Glutamatergic neuron (in vitro differentiated cells): ENCODE measurements around the gene BCKDHA. TPM values are rescaled to one million over a fixed set of nuclear protein-coding genes. Genes with fewer than 3 reads are reported as not detected.

Experiments used
- DNase-seq: peaks from one replicate; pipeline ENCODE4 v3.0.0; 2022
- H3K27ac Mint-ChIP-seq: one replicate; pipeline ENCODE4 v1.8.0; 2020; ENCODE audit warnings: mild to moderate bottlenecking, mixed read lengths, inconsistent platforms; ENCODE audit not compliant: unreplicated experiment
- H3K27me3 Mint-ChIP-seq: one replicate; pipeline ENCODE4 v1.8.0; 2020; ENCODE audit warnings: mild to moderate bottlenecking, moderate library complexity, mixed read lengths, inconsistent platforms; ENCODE audit not compliant: unreplicated experiment
- H3K36me3 Mint-ChIP-seq: one replicate; pipeline ENCODE4 v1.8.0; 2020; ENCODE audit warnings: mild to moderate bottlenecking, mixed read lengths, inconsistent platforms; ENCODE audit not compliant: unreplicated experiment
- H3K4me1 Mint-ChIP-seq: one replicate; pipeline ENCODE4 v1.8.0; 2020; ENCODE audit warnings: mild to moderate bottlenecking, low read depth, mixed read lengths, inconsistent platforms; ENCODE audit not compliant: unreplicated experiment
- H3K4me3 Mint-ChIP-seq: one replicate; pipeline ENCODE4 v1.8.0; 2020; ENCODE audit warnings: mild to moderate bottlenecking, mixed read lengths, inconsistent platforms; ENCODE audit not compliant: unreplicated experiment
- H3K9me3 Mint-ChIP-seq: one replicate; pipeline ENCODE4 v1.8.0; 2020; ENCODE audit warnings: mild to moderate bottlenecking, moderate library complexity, mixed read lengths, inconsistent platforms; ENCODE audit not compliant: unreplicated experiment
- CTCF ChIP-seq: fragments of 200-600 bp; sonication (generic); IDR thresholded peaks from one replicate; pipeline ENCODE4 v1.5.0; 2021; ENCODE audit not compliant: partially characterized antibody, unreplicated experiment
- total RNA-seq: library from RNA; stranded (reverse); fragmentation: NEBNext Ultra II Directional; extraction: Animal tissue kit (Norgen Biotek cat#: 25700); gene quantifications from one replicate; pipeline ENCODE4 v1.2.1, GENCODE V29; 2021; ENCODE audit not compliant: unreplicated experiment

The BCKDHA gene
- total RNA-seq, 1 donor from 2014 or later, result 11.0 TPM

- H3K36me3 Mint-ChIP-seq, result peaks cover 5% of the 10 kb centered on the region
- H3K4me3 Mint-ChIP-seq, result peak overlapping the region; percentile 99
- DNase-seq, result peak; percentile 66
- H3K27me3 Mint-ChIP-seq, result peaks cover 20% of the 10 kb centered on the region
- peak; percentile 10 for TF ChIP-seq CTCF
- peaks cover 9% of the 10 kb centered on the region for H3K4me1 Mint-ChIP-seq
- H3K27ac Mint-ChIP-seq, result peak overlapping the region; percentile 75
- peaks cover 12% of the 10 kb centered on the region for H3K9me3 Mint-ChIP-seq
Observed at GRCh38 chr19:41352609-41353465, 44.8 kb upstream of the BCKDHA start.

DNA sequence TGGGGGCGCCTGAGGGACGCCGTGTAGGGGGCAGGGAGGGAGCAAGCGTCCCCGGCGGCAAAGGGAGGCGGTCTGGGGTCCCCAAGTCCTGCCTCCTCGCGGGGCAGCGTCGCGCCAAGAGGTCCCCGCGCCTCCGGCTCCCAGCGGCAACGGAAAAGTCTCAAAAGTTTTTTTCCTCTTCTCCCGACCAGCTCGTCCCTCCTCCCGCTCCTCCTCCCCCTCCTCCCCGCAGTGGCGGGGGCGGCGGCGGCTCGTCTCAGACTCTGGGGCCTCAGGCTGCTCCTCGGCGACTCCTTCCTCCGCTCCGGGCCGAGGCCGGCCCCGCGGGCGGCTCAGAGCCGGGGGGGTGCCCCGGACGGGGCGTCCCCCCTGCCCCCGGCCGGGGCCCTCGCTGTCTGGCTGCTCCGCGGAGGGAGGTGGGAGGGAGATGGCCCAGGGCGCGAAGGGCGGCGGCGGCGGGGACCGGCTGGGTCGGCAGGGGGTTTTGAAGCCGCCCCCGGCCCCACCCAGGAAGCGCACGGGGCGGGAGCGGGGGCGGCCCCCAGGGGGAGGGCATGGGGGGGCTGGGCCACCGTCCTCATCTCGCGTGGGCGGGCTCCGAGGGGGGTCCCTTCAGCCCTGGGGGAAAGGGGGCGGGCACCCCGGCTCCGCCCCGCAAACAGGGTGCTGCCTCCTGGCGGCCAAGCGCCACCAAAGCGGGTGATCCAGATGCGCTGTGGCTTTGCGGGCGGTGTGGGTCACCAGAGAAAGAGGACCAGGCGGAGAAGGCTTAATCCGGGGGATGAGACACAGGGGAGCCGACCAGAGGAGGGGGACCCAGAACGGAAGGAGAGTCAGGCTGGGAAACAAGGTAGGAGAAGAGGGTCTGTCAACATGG is 43.9 kb upstream of the BCKDHA start, which contains the start of gene TGFB1:
Gene TGFB1, minus strand, starts transcription at position 457 of the 877 bp plus-strand sequence. CDS start 878 bp downstream, outside the sequence.
- Mint-ChIP-seq H3K27ac (peak within 1 kb of the TSS; percentile 75), H3K4me3 (peak within 1 kb of the TSS; percentile 99), H3K4me1 (peaks cover 9% of the 10 kb centered on the region), H3K27me3 (peaks cover 20% of the 10 kb centered on the region), H3K9me3 (peaks cover 12% of the 10 kb centered on the region), H3K36me3 (peaks cover 5% of the 10 kb centered on the region)
- peak; percentile 88 for DNase-seq
- peak; percentile 88 for TF ChIP-seq CTCF

DNA sequence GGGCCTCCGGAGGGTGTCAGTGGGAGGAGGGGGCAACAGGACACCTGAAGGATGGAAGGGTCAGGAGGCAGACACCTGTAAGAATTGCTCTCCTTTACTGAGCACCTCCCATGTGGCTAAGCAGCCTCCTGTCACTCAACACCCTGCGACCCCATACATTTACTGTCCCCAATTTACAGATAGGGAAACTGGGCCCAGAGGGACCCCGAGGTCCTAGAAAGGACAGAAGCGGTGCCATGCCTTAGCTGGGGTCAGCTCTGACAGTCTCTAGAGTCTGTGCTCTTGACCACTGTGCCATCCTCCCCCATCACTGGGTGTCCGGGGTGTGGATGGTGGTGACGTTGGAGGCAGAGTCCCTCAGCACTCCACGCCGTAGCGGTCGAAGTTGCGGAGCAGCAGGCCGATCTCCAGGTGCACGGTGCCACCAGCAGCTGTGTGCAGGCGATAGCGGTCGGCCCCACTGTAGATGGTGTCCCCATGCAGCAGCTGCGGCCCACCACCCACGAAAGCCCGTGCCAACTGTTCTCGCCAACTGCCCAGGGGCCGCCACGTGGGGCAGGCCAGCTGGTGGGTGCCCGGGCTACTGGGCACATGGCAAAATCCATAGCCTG is 43.2 kb upstream of the BCKDHA start:
- Mint-ChIP-seq H3K9me3 (peaks cover 12% of the 10 kb centered on the region), H3K4me3 (peak overlapping the region; percentile 85), H3K36me3 (peaks cover 5% of the 10 kb centered on the region), H3K4me1 (peaks cover 9% of the 10 kb centered on the region), H3K27ac (peak overlapping the region; percentile 11), H3K27me3 (peaks cover 20% of the 10 kb centered on the region)
- no peak for DNase-seq
- TF ChIP-seq CTCF, result no peak

GRCh38 chr19:41355035-41355434 is 42.6 kb upstream of the BCKDHA start:
- no peak for TF ChIP-seq CTCF
- H3K4me1 Mint-ChIP-seq, result peaks cover 9% of the 10 kb centered on the region
- H3K27me3 Mint-ChIP-seq, result peaks cover 20% of the 10 kb centered on the region
- H3K36me3 Mint-ChIP-seq, result peaks cover 5% of the 10 kb centered on the region
- DNase-seq, result no peak
- H3K4me3 Mint-ChIP-seq, result peak overlapping the region; percentile 82
- peak overlapping the region; percentile 38 for H3K27ac Mint-ChIP-seq
- H3K9me3 Mint-ChIP-seq, result peaks cover 12% of the 10 kb centered on the region
